Fibroblast of skin of right biceps (primary cell): ENCODE results near the gene IL36RN.

Experiments
- DNase-seq: peaks from one replicate; pipeline ENCODE4 v3.0.0-alpha.2; 2013

The IL36RN gene

GRCh38 chr2:113104054-113104611, 45.1 kb downstream of the IL36RN start:
- peak; percentile 71 for DNase-seq

GRCh38 chr2:113105047-113105785, 46.2 kb downstream of the IL36RN start:
- DNase-seq: peak; percentile 79

GRCh38 chr2:113111121-113111520, 52.1 kb downstream of the IL36RN start:
- DNase-seq: no peak

- DNase-seq: no peak
Observed at GRCh38 chr2:113111823-113112287, 52.9 kb downstream of the IL36RN start.

- DNase-seq: no peak
Observed at GRCh38 chr2:113112441-113112840, 53.4 kb downstream of the IL36RN start.

- no peak for DNase-seq
Observed at GRCh38 chr2:113112871-113113270, 53.9 kb downstream of the IL36RN start.

- DNase-seq: no peak
Observed at GRCh38 chr2:113113807-113114206, 54.8 kb downstream of the IL36RN start.
